ENCODE results near the gene YIPF1.
"Not testable (repeated sequence)": the region's sequence is repeated elsewhere in the genome, so short reads cannot be mapped to it uniquely, and the experiment has no call there.

Gene YIPF1

GRCh38 chr1:53894644-53895043, 5.0 kb upstream of the YIPF1 start:
- H3K4me3 ChIP-seq (ENCODE audit: low read length), result no peak overlapping the region
- no peak for DNase-seq (ENCODE audit: low read depth)
- TF ChIP-seq, protein P1, sequence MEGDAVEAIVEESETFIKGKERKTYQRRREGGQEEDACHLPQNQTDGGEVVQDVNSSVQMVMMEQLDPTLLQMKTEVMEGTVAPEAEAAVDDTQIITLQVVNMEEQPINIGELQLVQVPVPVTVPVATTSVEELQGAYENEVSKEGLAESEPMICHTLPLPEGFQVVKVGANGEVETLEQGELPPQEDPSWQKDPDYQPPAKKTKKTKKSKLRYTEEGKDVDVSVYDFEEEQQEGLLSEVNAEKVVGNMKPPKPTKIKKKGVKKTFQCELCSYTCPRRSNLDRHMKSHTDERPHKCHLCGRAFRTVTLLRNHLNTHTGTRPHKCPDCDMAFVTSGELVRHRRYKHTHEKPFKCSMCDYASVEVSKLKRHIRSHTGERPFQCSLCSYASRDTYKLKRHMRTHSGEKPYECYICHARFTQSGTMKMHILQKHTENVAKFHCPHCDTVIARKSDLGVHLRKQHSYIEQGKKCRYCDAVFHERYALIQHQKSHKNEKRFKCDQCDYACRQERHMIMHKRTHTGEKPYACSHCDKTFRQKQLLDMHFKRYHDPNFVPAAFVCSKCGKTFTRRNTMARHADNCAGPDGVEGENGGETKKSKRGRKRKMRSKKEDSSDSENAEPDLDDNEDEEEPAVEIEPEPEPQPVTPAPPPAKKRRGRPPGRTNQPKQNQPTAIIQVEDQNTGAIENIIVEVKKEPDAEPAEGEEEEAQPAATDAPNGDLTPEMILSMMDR (conservative IDR thresholded peaks at IDR 0.05; ENCODE audit: low read length), result no peak

DNA sequence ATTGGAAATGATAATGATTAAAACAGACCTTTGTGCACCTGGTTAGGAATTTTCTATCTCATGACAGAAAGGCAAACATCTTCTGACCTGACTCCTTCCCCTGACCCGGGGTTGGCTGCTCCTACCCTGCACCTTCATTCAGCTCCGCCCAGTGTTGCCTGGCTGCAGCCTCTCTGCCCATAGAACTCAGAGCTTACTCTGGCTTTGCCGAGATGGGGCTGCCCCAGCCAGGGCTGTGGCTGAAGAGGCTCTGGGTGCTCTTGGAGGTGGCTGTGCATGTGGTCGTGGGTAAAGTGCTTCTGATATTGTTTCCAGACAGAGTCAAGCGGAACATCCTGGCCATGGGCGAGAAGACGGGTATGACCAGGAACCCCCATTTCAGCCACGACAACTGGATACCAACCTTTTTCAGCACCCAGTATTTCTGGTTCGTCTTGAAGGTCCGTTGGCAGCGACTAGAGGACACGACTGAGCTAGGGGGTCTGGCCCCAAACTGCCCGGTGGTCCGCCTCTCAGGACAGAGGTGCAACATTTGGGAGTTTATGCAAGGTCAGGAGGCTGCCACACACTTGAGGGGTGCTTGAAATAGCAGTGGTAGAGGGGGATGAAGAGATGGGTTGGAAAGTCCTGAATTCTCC, 4.5 kb upstream of the YIPF1 start, which contains the start of gene DIO1:
Gene DIO1 (plus strand): TSS at position 189 of the 638 bp plus-strand sequence. CDS start 24 bp downstream, at position 213.
- no peak within 1 kb of the TSS for H3K4me3 ChIP-seq (ENCODE audit: low read length)
- DNase-seq (ENCODE audit: low read depth), result no peak
- TF ChIP-seq, protein P1 (conservative IDR thresholded peaks at IDR 0.05; ENCODE audit: low read length), result no peak

DNA sequence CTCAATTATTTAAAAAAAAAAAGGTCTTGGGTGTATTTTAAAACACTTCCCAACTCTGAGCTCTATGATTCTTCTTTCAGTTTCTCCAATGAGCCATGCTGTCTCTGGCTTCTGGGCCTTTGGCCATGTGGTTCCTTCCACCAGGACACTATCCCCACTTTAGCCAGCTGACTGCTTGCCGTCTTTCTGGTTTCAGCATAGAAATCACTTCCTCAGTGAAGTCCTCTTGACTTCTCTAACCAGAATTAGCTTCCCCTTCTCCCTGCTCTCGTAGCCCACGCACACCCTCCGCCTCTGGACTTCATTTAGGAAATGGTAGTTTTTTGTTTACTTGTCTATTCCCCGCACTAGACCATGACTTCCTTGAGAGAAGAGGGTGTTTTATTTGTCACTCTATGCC, 3.3 kb upstream of the YIPF1 start:
- H3K4me3 ChIP-seq (ENCODE audit: low read length), result no peak overlapping the region
- no peak for DNase-seq (ENCODE audit: low read depth)
- TF ChIP-seq, protein P1 (conservative IDR thresholded peaks at IDR 0.05; ENCODE audit: low read length), result no peak

- TF ChIP-seq, protein P1 (conservative IDR thresholded peaks at IDR 0.05; ENCODE audit: low read length), result no peak
- H3K4me3 ChIP-seq (ENCODE audit: low read length), result no peak overlapping the region
- no peak for DNase-seq (ENCODE audit: low read depth)
Observed at GRCh38 chr1:53891678-53892077, 2.1 kb upstream of the YIPF1 start.

DNA sequence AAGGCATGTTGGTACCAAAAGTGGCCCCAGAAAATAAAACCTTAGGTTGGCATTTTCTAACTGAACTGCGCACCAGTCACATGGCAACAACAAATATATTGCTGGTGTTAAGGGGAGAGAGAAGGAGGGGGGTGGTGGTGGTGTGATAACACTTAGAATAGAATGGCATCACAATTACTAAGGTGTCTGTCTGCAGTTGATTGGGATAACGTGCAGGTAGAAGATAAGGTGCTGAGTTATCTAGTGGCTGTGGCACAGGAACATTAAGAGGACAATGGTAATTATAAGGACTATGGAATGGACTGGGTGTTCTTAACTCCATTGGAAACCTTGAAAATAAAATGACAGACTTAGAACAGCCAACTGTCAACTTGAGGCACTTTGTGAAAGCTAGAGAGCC, 1.4 kb upstream of the YIPF1 start:
- no peak overlapping the region for H3K4me3 ChIP-seq (ENCODE audit: low read length)
- DNase-seq (ENCODE audit: low read depth), result no peak
- TF ChIP-seq, protein P1 (conservative IDR thresholded peaks at IDR 0.05; ENCODE audit: low read length), result no peak

DNA sequence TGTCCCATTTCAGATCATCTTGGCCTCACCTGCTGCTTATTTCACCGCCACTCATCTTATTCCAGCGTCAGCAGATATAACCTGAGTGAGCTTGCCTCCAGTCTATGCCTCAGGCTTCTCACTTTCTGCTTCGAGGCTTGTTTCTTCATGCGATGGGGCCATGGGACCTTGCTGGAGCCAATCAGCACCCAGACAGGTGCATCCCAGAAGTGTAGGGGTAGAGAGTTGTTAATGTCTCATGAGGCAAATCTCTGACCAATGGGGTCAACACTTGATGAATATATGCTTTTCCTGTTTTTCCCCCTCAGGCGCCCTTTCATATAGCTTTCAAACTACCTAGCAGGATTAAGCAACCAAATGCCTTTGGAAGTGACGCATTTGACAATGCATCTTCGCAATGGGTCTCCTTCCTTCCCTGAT, 935 bp upstream of the YIPF1 start:
- DNase-seq (ENCODE audit: low read depth), result no peak
- H3K4me3 ChIP-seq (ENCODE audit: low read length), result peak overlapping the region; percentile 96
- TF ChIP-seq, protein P1 (conservative IDR thresholded peaks at IDR 0.05; ENCODE audit: low read length), result no peak

GRCh38 chr1:53888681-53889080, 916 bp downstream of the YIPF1 start:
- H3K4me3 ChIP-seq (ENCODE audit: low read length), result peak overlapping the region; percentile 96
- TF ChIP-seq, protein P1 (conservative IDR thresholded peaks at IDR 0.05; ENCODE audit: low read length), result no peak
- DNase-seq (ENCODE audit: low read depth), result no peak

DNA sequence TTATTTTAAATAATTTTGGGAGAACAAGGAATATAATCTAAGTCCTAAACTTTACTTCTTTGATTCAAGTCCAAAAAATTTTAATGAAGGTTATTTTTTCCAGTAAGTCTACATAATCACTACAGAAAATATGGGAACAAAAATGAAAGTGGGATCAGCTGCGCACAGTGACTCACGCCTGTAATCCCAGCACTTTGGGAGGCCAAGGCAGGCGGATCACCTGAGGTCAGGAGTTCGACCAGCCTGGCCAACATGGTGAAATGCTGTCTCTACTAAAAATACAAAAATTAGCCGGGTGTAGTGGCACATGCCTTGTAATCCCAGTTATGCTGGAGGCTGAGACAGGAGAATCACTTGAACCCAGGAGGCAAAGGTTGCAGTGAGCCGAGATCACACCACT, 6.0 kb downstream of the YIPF1 start:
- DNase-seq (ENCODE audit: low read depth), result not testable (repeated sequence)

DNA sequence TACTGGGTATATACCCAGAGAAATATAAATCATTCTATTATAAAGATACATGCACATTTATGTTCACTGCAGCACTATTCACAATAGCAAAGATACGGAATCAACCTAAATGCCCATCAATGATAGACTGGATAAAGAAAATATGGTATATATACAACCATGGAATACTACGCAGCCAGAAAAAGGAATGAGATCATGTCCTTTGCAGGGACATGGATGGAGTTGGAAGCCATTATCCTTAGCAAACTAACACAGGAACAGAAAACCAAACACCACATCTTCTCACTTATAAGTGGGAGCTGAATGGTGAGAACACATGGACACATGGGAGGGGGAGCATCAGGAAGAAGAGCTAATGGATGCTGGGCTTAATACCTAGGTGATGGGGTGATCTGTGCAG, 7.7 kb downstream of the YIPF1 start:
- H3K4me3 ChIP-seq (ENCODE audit: low read length); DNase-seq (ENCODE audit: low read depth): not testable (repeated sequence)

More for the DNA sequence above, 6.0 kb downstream of the YIPF1 start:
- H3K4me3 ChIP-seq (ENCODE audit: low read length), result not testable (repeated sequence)
